PFSK-1 (cell line): ENCODE data around the gene HIPK2.

Source experiments
- POLR2AphosphoS5 ChIP-seq: IDR thresholded peaks from 2 replicates; pipeline ENCODE4 v1.6.1; 2012; ENCODE audit warnings: low read depth, mild to moderate bottlenecking, control low read depth, low read length, moderate library complexity
- SIN3A ChIP-seq: IDR thresholded peaks from 2 replicates; pipeline ENCODE4 v1.6.1; 2012; ENCODE audit warnings: mild to moderate bottlenecking, low read length, moderate library complexity, borderline replicate concordance; ENCODE audit not compliant: insufficient read depth
- TAF1 ChIP-seq: IDR thresholded peaks from 2 replicates; pipeline ENCODE4 v1.6.1; 2012; ENCODE audit warnings: low read length, control low read depth, borderline replicate concordance; ENCODE audit not compliant: insufficient read depth

DNA sequence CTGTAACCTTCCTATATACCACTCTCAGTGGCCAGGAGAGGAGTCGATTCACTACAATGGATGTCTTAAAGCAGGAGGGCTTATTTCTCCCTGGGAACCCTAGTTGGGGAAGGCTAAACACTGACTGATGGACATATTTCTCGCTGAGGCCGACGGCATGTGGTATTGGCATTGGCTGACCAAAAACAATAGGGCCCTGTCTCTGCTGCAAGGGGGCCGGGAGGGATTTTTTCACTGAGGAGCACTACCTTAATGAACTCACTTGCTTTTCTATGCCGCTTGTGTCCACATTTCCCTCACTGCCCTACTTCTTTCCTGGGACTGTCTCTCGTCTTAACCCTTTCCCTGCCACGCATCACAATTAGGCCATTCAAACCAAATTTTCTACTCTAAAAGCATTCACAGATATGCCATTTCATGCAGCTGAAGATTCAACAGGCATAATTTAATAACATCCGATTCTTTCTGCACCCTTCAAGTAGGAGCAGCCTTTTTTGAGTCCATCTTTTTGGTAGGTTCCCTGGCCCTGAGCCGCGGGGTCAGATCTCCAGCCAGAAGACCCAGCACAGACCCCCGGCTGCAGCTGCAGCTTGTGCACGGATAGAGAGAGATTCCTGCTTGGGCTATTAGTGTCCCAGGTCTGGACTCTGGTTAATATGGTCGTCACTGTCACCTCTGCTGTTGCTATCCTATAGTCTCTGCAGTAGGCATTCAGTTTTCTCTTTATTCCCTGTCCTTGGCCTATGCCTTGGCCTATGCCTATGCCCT lies 118.7 kb downstream of the HIPK2 start:
- TF ChIP-seq SIN3A (no peak), POLR2AphosphoS5 (no peak), TAF1 (no peak)
